HG03066 (cell line): ENCODE data around the gene PACRG.
A peak's percentile ranks its signal among the peaks of the same experiment; 100 is the strongest.
"Not testable (repeated sequence)": the region's sequence is repeated elsewhere in the genome, so short reads cannot be mapped to it uniquely, and the experiment has no call there.

ENCODE experiments used
- ATAC-seq: cut with Tn5 transposase; IDR thresholded peaks from one replicate; pipeline ENCODE4 v1.9.1; 2021; ENCODE audit warnings: low read depth; ENCODE audit not compliant: unreplicated experiment

The PACRG gene

DNA sequence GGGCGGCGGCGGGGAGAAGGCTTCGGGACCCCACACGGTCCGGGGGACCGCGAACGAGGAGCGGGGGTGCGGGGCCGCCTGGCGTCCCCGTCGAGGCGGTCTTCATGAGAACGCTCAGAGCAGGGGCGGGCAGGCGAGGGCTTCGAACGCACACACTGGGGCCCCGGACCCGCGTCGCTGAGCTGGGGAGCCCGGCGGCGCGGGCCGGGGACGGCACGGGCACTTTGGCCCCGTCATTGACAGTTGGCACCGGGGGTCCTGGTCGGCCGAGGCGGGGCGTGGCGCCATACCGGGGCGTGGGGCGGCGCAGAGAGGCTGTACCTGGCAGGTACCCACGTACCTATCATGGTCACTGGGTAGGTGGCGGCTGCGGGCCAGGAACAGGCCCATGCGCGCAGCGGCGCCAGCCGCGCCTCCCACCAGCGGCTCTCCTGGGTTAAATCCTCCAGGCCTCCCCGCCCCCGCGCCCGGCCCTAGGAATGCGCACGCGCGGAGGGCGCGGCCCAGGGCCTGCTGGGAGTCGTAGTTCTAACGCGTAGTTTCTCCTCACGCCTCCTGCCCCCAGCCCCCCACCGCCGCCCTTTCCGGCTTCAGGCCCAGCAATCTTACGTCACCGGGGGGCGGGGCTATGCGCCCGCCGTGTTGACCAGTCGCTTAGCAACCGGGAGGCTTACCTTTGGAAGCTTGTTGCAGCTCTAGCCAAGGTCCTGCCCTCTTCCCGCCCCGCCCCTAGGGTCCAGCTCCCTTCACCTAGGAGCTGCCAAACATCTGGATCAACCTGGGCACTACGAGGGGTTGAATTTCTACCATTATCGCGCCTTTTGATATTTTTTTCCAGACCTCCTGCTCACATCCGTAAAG is at the start of gene PACRG, which contains the start of gene PRKN:
Gene PACRG, plus strand, starts transcription at position 653 of the 861 bp plus-strand sequence.
Gene PRKN, minus strand, starts transcription at position 445 of the 861 bp plus-strand sequence.
- peak; percentile 96 for ATAC-seq

GRCh38 chr6:162678896-162679295 is 48.9 kb upstream of the PACRG start:
- ATAC-seq, result not testable (repeated sequence)

DNA sequence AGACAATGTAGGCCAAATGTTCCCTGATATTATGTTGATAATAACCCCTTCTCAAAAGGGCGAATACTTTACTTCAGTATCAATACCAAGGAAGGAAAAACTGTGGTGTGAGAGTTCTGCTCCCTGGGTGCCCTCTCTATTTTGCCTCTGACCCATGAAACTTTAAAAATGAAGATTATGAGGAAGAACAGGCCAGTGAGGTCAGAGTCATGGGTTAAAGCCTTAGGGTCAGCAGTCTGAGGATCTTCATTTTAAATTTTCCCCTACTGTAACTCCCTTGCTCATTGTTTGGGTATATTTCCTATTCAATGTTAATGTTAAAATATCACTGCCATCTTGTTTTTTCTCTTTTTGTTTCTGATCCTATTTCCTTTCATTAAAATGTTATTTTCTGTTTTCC is 48.1 kb upstream of the PACRG start:
- ATAC-seq, result no peak

DNA sequence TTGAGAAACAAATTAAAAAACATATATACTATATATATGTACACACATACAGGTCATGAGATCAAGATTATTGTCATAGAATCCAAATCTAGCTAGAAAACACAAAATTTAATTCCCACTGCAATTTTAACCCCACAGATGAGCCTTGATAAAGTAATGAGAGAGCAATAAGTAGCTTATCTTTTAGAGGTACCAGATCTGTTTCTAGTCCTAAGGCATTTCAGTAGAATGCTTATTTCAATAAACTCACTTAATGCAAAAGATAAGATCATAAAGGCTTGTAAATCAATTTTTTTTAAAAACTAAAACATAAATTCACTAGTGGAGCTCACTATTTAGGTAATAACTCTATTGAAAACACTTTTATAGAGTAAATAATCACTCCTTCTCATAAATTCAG is 47.4 kb upstream of the PACRG start:
- ATAC-seq, result no peak

DNA sequence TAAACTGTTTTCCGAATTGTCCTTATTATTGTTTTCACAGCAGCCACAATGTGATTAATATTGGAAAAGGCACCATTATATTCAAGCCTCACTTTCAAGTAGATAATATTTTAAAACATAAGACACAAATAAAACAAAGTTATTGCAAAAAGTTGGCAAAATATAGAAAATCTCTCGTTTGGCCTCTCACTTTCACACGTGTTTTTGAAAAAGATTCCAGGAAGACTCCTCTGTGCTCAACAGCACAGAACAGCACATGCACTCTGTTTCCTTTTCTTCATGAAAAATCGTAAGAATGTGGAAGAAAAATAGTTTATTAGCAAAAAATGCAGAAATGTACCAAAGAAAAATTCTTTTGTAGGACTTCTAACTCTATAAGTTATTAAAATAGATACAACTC is 46.9 kb upstream of the PACRG start:
- no peak for ATAC-seq

DNA sequence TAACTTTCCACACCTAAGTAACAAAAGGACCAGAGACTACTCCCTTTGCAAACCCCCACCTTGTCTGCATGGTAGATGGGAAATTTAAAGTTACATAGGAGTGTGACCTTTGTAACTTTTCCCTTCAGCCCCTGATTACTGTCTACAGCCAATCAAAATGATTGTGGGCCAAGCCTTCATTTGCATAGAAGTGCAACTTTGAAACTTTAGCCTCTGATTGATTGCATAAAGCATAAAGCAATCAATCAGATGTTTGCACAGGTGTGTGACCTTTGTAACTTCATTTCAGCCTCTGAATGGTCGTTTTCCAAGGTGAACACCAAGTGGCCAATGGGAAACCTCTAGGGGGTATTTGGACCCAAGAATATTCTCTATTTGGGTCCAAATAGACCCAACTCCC is 46.3 kb upstream of the PACRG start:
- ATAC-seq, result no peak

- no peak for ATAC-seq
Measured at GRCh38 chr6:162683135-162683534, 44.6 kb upstream of the PACRG start.

- no peak for ATAC-seq
Measured at GRCh38 chr6:162684052-162684451, 43.7 kb upstream of the PACRG start.

- no peak for ATAC-seq
Measured at GRCh38 chr6:162684961-162685360, 42.8 kb upstream of the PACRG start.

DNA sequence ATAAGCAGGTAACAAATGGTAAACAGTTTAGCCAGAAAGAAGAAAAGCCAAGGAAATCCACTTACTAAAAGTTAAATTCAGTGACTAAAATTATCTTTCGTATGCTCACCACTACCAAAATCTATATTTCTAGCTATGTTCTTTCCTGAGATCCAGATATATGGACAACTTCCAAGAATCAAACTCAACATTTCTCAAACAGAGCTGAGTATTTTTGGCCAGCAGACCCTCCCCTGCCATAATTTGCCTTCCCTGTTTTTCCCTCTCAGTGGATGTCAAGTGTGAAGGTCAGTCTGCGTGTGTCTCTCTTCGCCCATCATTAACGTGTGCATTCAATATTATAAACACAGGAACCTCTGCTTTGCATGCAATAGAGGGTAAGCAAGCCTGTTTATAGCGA is 42.2 kb upstream of the PACRG start:
- ATAC-seq, result no peak

DNA sequence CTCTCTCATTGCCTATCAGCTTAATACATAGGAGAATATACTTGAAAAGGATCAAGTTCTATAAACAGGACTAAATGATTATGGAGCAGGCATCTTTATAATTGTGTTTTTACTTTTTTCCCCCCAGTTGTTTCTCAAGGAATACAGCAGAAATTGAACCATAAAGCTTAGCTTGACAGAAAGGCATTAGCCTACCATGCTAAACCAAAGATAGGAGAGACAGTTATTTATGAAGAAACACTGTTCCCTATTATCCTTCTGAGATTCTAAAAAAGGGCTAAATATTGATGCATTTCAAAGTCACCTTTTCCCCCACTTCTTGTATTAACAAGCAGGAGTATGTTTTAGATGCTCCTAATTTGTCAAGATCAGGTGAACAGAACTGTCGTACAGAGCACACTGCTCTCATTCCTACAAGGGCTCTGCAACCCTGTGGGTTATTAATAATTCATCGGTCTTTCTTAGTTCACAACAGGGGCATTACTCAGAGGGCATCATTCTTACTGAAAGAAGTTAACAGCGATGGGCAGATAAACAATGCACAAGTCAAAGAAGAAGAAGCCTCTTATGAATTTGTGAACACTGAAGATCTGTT is 38.9 kb upstream of the PACRG start:
- ATAC-seq, result no peak

DNA sequence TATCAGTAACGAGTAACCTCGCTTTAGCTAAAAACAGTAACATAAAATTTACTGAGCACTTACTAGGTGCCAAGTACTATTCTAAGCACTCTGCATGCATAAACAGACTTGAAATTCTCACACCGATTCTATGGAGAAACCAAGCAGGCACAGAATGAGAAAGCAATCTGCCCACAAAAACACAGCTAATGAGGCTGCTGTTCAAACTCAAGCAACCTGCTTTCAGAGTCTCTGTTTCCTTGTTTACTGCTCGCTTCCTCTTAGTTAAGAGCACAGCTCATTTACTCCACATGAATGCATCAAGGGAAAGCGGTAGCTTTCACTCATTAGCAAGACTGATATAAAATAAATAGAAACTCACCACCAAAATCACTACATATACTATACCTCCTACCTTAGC is 37.6 kb upstream of the PACRG start:
- ATAC-seq, result no peak

DNA sequence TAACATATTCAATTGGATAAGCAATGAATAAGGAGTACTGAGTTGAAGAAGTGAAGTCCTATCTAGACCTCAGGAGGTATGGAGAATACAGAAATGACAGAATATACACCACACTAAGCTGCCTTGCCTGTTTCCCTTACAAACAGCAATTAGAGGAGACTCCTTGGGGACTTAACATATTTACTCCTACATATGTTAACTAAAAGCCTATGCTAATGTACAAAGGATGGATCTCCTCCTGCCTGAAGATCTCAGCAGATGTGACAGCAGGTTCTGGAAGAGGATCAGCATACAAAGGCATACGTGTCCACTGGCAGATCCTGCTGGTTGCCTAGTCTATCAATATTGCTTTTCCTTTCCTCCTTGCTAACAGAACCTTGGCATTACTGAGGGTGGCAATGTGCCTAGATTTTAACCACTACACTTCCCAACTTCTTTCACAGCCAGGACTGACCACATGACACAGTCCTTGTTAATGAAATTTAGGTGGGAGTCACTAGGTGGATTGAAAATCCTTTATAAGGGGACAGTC is 29.8 kb upstream of the PACRG start:
- no peak for ATAC-seq

- no peak for ATAC-seq
Measured at GRCh38 chr6:162698440-162698839, 29.3 kb upstream of the PACRG start.

- no peak for ATAC-seq
Measured at GRCh38 chr6:162699961-162700360, 27.8 kb upstream of the PACRG start.

DNA sequence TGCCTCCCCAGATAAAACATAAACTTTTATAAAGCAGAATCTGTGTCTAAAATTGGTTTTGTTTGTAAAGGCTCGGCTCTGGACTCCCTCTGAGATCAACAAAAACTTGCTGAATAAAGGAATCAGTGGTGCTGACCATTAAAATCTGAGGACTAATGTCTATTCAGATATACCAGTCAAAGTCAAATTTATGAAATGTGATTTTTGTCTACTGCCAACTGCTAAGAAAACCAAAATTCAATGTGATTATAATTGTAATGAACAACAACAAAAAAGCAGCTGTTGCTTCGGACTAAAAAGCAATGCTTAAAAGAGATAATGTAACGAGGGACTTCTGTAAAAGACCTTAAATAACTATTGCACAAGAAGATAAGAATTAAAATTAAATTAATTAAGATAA is 26.8 kb upstream of the PACRG start:
- no peak for ATAC-seq

- no peak for ATAC-seq
Measured at GRCh38 chr6:162701551-162701950, 26.2 kb upstream of the PACRG start.

DNA sequence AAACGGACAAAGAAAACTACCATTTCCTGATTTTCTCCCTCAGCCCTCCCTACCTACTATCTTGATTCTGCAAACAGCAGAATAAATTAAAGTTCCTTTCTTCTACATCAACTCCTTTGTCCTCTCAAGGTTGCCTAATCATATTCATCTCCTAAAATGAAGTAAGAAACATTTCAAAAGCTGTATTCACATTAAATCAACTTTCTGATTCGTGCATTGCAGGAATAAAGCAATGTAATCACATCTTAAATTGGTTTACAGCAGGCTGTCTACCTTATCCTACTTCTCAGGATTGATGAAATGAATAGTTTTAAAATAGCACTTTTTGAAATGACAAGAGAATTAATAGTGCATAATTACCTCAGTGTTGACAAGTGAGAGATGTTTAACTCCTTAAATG is 25.3 kb upstream of the PACRG start:
- ATAC-seq, result no peak

DNA sequence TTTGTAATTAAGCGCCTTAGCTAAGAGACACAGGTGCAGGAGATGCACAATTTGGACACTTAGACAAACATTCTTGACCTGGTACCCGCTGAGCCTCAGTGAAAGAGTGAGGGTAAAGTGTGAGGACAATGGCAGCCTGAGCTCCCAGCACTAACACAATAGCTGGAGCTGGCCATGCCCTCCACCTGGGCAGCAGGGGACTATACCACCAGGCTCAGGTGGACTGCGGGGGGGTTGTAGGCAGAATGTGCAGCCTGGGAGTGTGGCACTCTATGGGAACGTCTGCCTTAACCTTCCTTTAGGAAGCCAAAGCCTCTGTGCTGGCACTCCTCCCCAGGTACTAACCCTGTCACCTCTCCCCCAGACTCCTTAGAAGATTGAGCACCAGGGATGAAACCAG is 23.8 kb upstream of the PACRG start:
- ATAC-seq, result no peak

DNA sequence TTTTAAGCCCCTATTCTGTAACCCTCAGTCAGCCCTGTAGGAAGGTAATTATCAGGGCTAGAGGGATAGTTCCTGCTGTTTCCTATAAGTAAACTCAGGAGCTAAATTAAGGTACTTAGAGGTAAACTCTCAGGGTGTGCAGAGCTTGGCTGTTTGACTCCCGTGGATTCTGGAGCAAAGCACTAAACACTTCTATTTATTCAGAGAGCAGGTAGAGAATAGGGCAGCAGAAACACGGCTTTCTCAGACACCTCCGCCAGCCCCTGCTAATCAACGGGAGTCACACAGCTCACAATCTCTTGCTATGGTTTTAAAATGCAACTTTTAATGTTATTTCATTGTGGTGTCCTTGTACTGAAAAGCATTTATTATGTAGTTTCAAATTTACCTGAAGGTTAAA is 22.0 kb upstream of the PACRG start:
- no peak for ATAC-seq

- no peak for ATAC-seq
Measured at GRCh38 chr6:162706232-162706631, 21.5 kb upstream of the PACRG start.

GRCh38 chr6:162708971-162709370 is 18.8 kb upstream of the PACRG start:
- ATAC-seq, result no peak
